ENCODE data around the gene LETM1.
"Not testable (repeated sequence)": the region's sequence is repeated elsewhere in the genome, so short reads cannot be mapped to it uniquely, and the experiment has no call there.

DNA sequence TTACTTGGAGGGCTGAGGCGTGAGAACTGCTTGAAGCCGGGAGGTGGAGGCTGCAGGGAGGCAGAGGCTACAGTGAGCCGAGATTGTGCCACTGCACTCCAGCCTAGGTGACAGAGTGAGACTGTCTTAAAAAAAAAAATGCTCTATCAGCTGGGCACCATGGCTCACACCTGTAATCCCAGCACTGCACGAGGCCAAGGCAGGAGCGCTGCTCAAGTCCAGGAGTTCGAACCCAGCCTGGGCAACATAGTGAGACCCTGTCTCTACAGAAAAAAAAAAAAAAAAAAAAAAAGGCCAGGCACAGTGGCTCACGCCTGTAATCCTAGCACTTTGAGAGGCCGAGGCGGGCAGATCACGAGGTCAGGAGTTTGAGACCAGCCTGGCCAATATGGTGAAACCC is 11.3 kb downstream of the LETM1 start:
- TF ChIP-seq CTCF (IDR thresholded peaks at IDR 0.05 in 4 of 5, conservative IDR thresholded peaks at IDR 0.05 in 1 of 5); POLR2A (IDR thresholded peaks at IDR 0.05): not testable (repeated sequence)

Measured in gastrocnemius medialis (tissue), 4 donors.